Smooth muscle cell (in vitro differentiated cells): ENCODE results near the gene NDC80. TPM values are rescaled to one million over a fixed set of nuclear protein-coding genes. Genes with fewer than 3 reads are reported as not detected.

Source experiments
- DNase-seq: peaks from one replicate; lab custom pipeline; 2025; ENCODE audit not compliant: unreplicated experiment; lab: John Stamatoyannopoulos, UW
- H2AFZ ChIP-seq: fragments of 200-600 bp; sonication (generic); 2 replicates; pipeline ENCODE4 v1.6.0; 2016; ENCODE audit warnings: antibody characterized with exemption, low read depth, mild to moderate bottlenecking
- H3F3A ChIP-seq: fragments of 200-600 bp; sonication (generic); 2 replicates; pipeline ENCODE4 v1.6.0; 2017; ENCODE audit warnings: antibody characterized with exemption, low read depth
- H3K27ac ChIP-seq: fragments of 200-600 bp; sonication (generic); 2 replicates; pipeline ENCODE4 v1.5.1; 2016; ENCODE audit warnings: low read depth, mild to moderate bottlenecking
- H3K27me3 ChIP-seq: fragments of 200-600 bp; sonication (generic); 2 replicates; pipeline ENCODE4 v1.6.1; 2016; ENCODE audit warnings: low read depth, mild to moderate bottlenecking
- H3K36me3 ChIP-seq: fragments of 200-600 bp; sonication (generic); 2 replicates; pipeline ENCODE4 v1.5.1; 2016; ENCODE audit warnings: low read depth
- H3K4me1 ChIP-seq: fragments of 200-600 bp; sonication (generic); 2 replicates; pipeline ENCODE4 v1.5.1; 2016; ENCODE audit warnings: low read depth
- H3K4me2 ChIP-seq: fragments of 200-600 bp; sonication (generic); 2 replicates; pipeline ENCODE4 v1.6.0; 2016; ENCODE audit warnings: mild to moderate bottlenecking
- H3K4me3 ChIP-seq: fragments of 200-600 bp; sonication (generic); 2 replicates; pipeline ENCODE4 v1.5.1; 2016; ENCODE audit warnings: mild to moderate bottlenecking
- H3K79me2 ChIP-seq: fragments of 200-600 bp; sonication (generic); 2 replicates; pipeline ENCODE4 v1.6.0; 2016; ENCODE audit warnings: low read depth, mild to moderate bottlenecking
- H3K9ac ChIP-seq: fragments of 200-600 bp; sonication (generic); 2 replicates; pipeline ENCODE4 v1.6.0; 2016; ENCODE audit warnings: low read depth
- H3K9me3 ChIP-seq: fragments of 200-600 bp; sonication (generic); replicated peaks from 2 replicates; pipeline ENCODE4 v1.5.1; 2016; ENCODE audit warnings: low read depth
- H4K20me1 ChIP-seq: fragments of 200-600 bp; sonication (generic); 2 replicates; pipeline ENCODE4 v1.6.0; 2016; ENCODE audit warnings: low read depth
- WGBS: methylation state at CpG from one replicate; pipeline ENCODE4 v1.1.7; 2016; ENCODE audit warnings: low lambda C conversion rate; 5-methylcytosine and 5-hydroxymethylcytosine counted together
- polyA plus RNA-seq: library from polyadenylated mRNA; unstranded; fragments of >200 nt; fragmentation: Nextera tagmentation; extraction: Ambion mirVana; gene quantifications from 2 replicates; pipeline ENCODE4 v1.2.1, GENCODE V29; 2016
- total RNA-seq: library from RNA; depleted of rRNA; stranded (reverse); fragments of >200 nt; gene quantifications from 2 replicates; pipeline ENCODE4 v1.2.3, GENCODE V29; 2014
- TF ChIP-seq, protein P1 (sequence below): fragments of 200-600 bp; sonication (generic); IDR thresholded peaks from 2 replicates; pipeline ENCODE4 v1.5.1; 2017; ENCODE audit warnings: borderline replicate concordance, mild to moderate bottlenecking, antibody characterized with exemption; ENCODE audit not compliant: insufficient read depth, poor library complexity, severe bottlenecking

NDC80 gene
- total and polyA plus RNA-seq, 2 experiments from 2014 or later, result 8.1 to 9.1 TPM

DNA sequence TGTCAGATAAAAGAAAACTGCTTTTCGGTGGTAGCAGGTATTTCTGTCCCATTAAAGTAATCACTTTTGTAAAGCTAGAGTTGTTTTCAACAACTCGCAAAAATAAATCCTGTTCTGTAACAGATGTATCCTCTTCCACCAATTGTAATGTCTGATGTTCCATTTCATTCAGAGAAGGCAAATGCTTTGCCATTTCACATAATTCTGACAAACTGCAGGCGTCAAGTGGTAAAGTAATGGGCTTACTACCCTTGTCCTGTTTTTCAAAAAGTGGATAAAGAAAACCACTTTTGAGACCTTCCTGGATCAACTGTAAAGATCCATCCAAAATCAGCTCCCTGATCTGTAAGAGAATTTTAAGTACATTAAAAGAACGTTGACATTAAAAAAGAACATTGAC is 16.7 kb upstream of the NDC80 start:
- Histone ChIP-seq H3K9me3 (no peaks in the 10 kb centered on the region), H3K4me2 (no peak overlapping the region), H3K27me3 (no peaks in the 10 kb centered on the region), H4K20me1 (no peaks in the 10 kb centered on the region), H2AFZ (no peak overlapping the region), H3K9ac (no peak overlapping the region), H3K4me3 (no peak overlapping the region), H3K79me2 (no peaks in the 10 kb centered on the region), H3K4me1 (no peaks in the 10 kb centered on the region), H3F3A (no peaks in the 10 kb centered on the region), H3K36me3 (no peaks in the 10 kb centered on the region), H3K27ac (no peak overlapping the region)
- TF ChIP-seq, protein P1, sequence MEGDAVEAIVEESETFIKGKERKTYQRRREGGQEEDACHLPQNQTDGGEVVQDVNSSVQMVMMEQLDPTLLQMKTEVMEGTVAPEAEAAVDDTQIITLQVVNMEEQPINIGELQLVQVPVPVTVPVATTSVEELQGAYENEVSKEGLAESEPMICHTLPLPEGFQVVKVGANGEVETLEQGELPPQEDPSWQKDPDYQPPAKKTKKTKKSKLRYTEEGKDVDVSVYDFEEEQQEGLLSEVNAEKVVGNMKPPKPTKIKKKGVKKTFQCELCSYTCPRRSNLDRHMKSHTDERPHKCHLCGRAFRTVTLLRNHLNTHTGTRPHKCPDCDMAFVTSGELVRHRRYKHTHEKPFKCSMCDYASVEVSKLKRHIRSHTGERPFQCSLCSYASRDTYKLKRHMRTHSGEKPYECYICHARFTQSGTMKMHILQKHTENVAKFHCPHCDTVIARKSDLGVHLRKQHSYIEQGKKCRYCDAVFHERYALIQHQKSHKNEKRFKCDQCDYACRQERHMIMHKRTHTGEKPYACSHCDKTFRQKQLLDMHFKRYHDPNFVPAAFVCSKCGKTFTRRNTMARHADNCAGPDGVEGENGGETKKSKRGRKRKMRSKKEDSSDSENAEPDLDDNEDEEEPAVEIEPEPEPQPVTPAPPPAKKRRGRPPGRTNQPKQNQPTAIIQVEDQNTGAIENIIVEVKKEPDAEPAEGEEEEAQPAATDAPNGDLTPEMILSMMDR, result no peak
- 58% methylated on average over 4 of the region's 4 CpGs for WGBS
- DNase-seq, result no peak

DNA sequence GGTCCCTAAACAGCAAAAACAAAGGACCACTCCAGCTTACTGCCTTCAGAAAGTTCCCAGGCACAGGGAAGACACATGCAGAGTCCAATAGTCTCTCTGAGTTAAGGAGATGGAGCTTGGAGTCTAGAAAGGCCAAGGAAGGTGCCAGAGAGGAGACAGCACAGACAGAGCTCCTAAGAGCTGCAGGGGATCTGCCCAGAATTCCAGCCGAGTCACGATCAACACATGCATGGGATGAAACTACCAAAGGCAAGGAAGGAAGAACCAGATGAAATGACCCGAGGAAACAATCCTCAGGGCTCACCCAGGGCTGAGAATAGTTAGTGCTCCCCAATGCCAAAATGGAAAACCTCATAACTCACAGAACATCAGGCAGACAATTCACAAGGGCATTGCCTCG is 15.5 kb upstream of the NDC80 start:
- Histone ChIP-seq H3K36me3 (no peaks in the 10 kb centered on the region), H3K27me3 (no peaks in the 10 kb centered on the region), H3K27ac (no peak overlapping the region), H4K20me1 (no peaks in the 10 kb centered on the region), H2AFZ (no peak overlapping the region), H3K79me2 (no peaks in the 10 kb centered on the region), H3K4me1 (no peaks in the 10 kb centered on the region), H3K9ac (no peak overlapping the region), H3F3A (no peaks in the 10 kb centered on the region), H3K4me2 (no peak overlapping the region), H3K4me3 (no peak overlapping the region), H3K9me3 (no peaks in the 10 kb centered on the region)
- TF ChIP-seq, protein P1, result no peak
- 83% methylated on average over 4 of the region's 4 CpGs for WGBS
- DNase-seq, result no peak

DNA sequence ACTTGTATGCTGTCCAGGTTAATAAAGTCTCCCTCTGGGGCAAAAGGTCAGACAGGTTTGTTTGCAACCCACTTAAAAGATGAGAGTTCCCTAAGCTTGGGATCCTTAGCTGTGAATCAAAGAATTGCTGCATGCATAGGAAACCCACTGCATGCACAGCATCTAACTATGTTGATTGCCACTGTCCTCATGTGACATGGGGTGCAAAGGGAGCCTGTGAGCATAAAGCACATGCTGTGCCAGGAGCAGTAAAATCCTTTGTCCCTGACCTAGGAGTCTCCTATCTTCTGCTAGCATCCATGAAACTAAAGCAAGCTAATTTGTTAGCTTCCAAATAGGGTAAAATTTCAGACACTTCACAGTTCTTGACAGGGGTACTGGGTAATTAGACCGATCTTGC is 13.8 kb upstream of the NDC80 start:
- Histone ChIP-seq H3K9ac (no peak overlapping the region), H3F3A (no peaks in the 10 kb centered on the region), H4K20me1 (no peaks in the 10 kb centered on the region), H3K4me1 (no peaks in the 10 kb centered on the region), H3K27ac (no peak overlapping the region), H3K9me3 (no peaks in the 10 kb centered on the region), H3K36me3 (no peaks in the 10 kb centered on the region), H3K27me3 (no peaks in the 10 kb centered on the region), H3K4me2 (no peak overlapping the region), H3K79me2 (no peaks in the 10 kb centered on the region), H2AFZ (no peak overlapping the region), H3K4me3 (no peak overlapping the region)
- DNase-seq, result no peak
- TF ChIP-seq, protein P1, result no peak
- WGBS, result 0% methylated on average over 1 of the region's 1 CpG

DNA sequence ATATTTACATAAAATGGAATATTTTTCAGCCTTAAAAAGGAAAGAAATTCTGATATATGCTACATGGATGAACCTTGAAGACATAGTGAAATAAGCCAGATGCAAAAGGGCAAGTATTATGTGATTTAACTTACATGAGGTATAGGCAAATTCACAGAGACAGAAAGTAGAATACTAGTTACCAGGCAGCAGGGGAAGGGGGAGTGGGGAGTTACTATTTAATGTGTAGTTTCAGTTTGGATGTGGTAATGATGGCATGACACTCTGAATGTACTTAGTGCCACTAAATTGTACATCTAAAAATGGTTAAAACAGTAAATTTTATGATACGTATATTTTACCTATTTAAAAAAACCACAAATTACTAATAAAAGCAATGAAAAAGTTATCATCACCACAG is 12.1 kb upstream of the NDC80 start:
- Histone ChIP-seq H3F3A (no peaks in the 10 kb centered on the region), H3K9ac (no peak overlapping the region), H3K79me2 (no peaks in the 10 kb centered on the region), H4K20me1 (no peaks in the 10 kb centered on the region), H3K27me3 (no peaks in the 10 kb centered on the region), H3K4me2 (no peak overlapping the region), H2AFZ (no peak overlapping the region), H3K27ac (no peak overlapping the region), H3K4me3 (no peak overlapping the region), H3K9me3 (no peaks in the 10 kb centered on the region), H3K4me1 (no peaks in the 10 kb centered on the region), H3K36me3 (no peaks in the 10 kb centered on the region)
- 100% methylated on average over 1 of the region's 1 CpG for WGBS
- TF ChIP-seq, protein P1, result no peak
- DNase-seq, result no peak
